ENCODE data around the gene LRR1.

Gene LRR1

GRCh38 chr14:49586673-49587460, 11.9 kb upstream of the LRR1 start:
- no peaks in the 10 kb centered on the region for H3K4me1 ChIP-seq (ENCODE audit: control insufficient read depth, insufficient read depth, low read length, poor library complexity, severe bottlenecking)
- H3K9me3 ChIP-seq (ENCODE audit: control insufficient read depth, low read length) = no peaks in the 10 kb centered on the region
- peak overlapping the region; percentile 80 for H3K4me3 ChIP-seq (ENCODE audit: extremely low read depth, insufficient read depth, low read length, poor library complexity, severe bottlenecking)
- 0% methylated on average over 1 of the region's 21 CpGs; no CpG with 5 or more reads in 1 of the 2 experiments for WGBS, 2 experiments (ENCODE audit: insufficient coverage in 2 of 2)
- H3K36me3 ChIP-seq (ENCODE audit: control insufficient read depth, insufficient read depth, low read length) = peaks cover 28% of the 10 kb centered on the region
- H3K27ac ChIP-seq (ENCODE audit: low read depth, low read length, severe bottlenecking) = peak overlapping the region; percentile 86

GRCh38 chr14:49589387-49589786, 9.4 kb upstream of the LRR1 start:
- no peak overlapping the region for H3K27ac ChIP-seq (ENCODE audit: low read depth, low read length, severe bottlenecking)
- H3K9me3 ChIP-seq (ENCODE audit: control insufficient read depth, low read length) = no peaks in the 10 kb centered on the region
- no peak overlapping the region for H3K4me3 ChIP-seq (ENCODE audit: extremely low read depth, insufficient read depth, low read length, poor library complexity, severe bottlenecking)
- no CpG with 5 or more reads among the region's 3 CpGs for WGBS, 2 experiments (ENCODE audit: insufficient coverage in 2 of 2)
- peaks cover 3% of the 10 kb centered on the region for H3K36me3 ChIP-seq (ENCODE audit: control insufficient read depth, insufficient read depth, low read length)
- no peaks in the 10 kb centered on the region for H3K4me1 ChIP-seq (ENCODE audit: control insufficient read depth, insufficient read depth, low read length, poor library complexity, severe bottlenecking)

GRCh38 chr14:49593016-49593415, 5.7 kb upstream of the LRR1 start:
- no CpG with 5 or more reads among the region's 3 CpGs for WGBS, 2 experiments (ENCODE audit: insufficient coverage in 2 of 2)
- H3K27ac ChIP-seq (ENCODE audit: low read depth, low read length, severe bottlenecking) = no peak overlapping the region
- H3K36me3 ChIP-seq (ENCODE audit: control insufficient read depth, insufficient read depth, low read length) = no peaks in the 10 kb centered on the region
- no peaks in the 10 kb centered on the region for H3K9me3 ChIP-seq (ENCODE audit: control insufficient read depth, low read length)
- H3K4me3 ChIP-seq (ENCODE audit: extremely low read depth, insufficient read depth, low read length, poor library complexity, severe bottlenecking) = no peak overlapping the region
- H3K4me1 ChIP-seq (ENCODE audit: control insufficient read depth, insufficient read depth, low read length, poor library complexity, severe bottlenecking) = peaks cover 4% of the 10 kb centered on the region

GRCh38 chr14:49594347-49595091, 4.2 kb upstream of the LRR1 start:
- Histone ChIP-seq H3K4me3 (ENCODE audit: extremely low read depth, insufficient read depth, low read length, poor library complexity, severe bottlenecking) (no peak overlapping the region), H3K9me3 (ENCODE audit: control insufficient read depth, low read length) (no peaks in the 10 kb centered on the region), H3K36me3 (ENCODE audit: control insufficient read depth, insufficient read depth, low read length) (no peaks in the 10 kb centered on the region), H3K4me1 (ENCODE audit: control insufficient read depth, insufficient read depth, low read length, poor library complexity, severe bottlenecking) (peaks cover 4% of the 10 kb centered on the region), H3K27ac (ENCODE audit: low read depth, low read length, severe bottlenecking) (peak overlapping the region; percentile 12)
- WGBS, 2 experiments (ENCODE audit: insufficient coverage in 2 of 2) = 85 to 100% methylated on average over 2 to 3 of the region's 4 CpGs

GRCh38 chr14:49598189-49598484, 603 bp upstream of the LRR1 start:
- 0 to 1% methylated on average over 9 to 14 of the region's 15 CpGs for WGBS, 2 experiments (ENCODE audit: insufficient coverage in 2 of 2)
- H3K4me3 ChIP-seq (ENCODE audit: extremely low read depth, insufficient read depth, low read length, poor library complexity, severe bottlenecking) = peak overlapping the region; percentile 88
- H3K27ac ChIP-seq (ENCODE audit: low read depth, low read length, severe bottlenecking) = peak overlapping the region; percentile 89
- H3K36me3 ChIP-seq (ENCODE audit: control insufficient read depth, insufficient read depth, low read length) = peaks cover 17% of the 10 kb centered on the region
- peaks cover 4% of the 10 kb centered on the region for H3K4me1 ChIP-seq (ENCODE audit: control insufficient read depth, insufficient read depth, low read length, poor library complexity, severe bottlenecking)
- H3K9me3 ChIP-seq (ENCODE audit: control insufficient read depth, low read length) = no peaks in the 10 kb centered on the region

GRCh38 chr14:49607583-49607982, 8.8 kb downstream of the LRR1 start:
- WGBS, 2 experiments (ENCODE audit: insufficient coverage in 2 of 2) = 81 to 90% methylated on average over 4 to 6 of the region's 6 CpGs
- Histone ChIP-seq H3K4me1 (ENCODE audit: control insufficient read depth, insufficient read depth, low read length, poor library complexity, severe bottlenecking) (peaks cover 5% of the 10 kb centered on the region), H3K36me3 (ENCODE audit: control insufficient read depth, insufficient read depth, low read length) (peaks cover 64% of the 10 kb centered on the region)

GRCh38 chr14:49612251-49612650, 13.5 kb downstream of the LRR1 start:
- 100% methylated on average over 1 to 2 of the region's 4 CpGs for WGBS, 2 experiments (ENCODE audit: insufficient coverage in 2 of 2)

More at GRCh38 chr14:49607583-49607982, 8.8 kb downstream of the LRR1 start:
- H3K27ac ChIP-seq (ENCODE audit: low read depth, low read length, severe bottlenecking) = no peak overlapping the region
- no peaks in the 10 kb centered on the region for H3K9me3 ChIP-seq (ENCODE audit: control insufficient read depth, low read length)
- no peak overlapping the region for H3K4me3 ChIP-seq (ENCODE audit: extremely low read depth, insufficient read depth, low read length, poor library complexity, severe bottlenecking)

GRCh38 chr14:49612671-49613070, 13.9 kb downstream of the LRR1 start:
- H3K4me1 ChIP-seq (ENCODE audit: control insufficient read depth, insufficient read depth, low read length, poor library complexity, severe bottlenecking) = peaks cover 5% of the 10 kb centered on the region
- H3K4me3 ChIP-seq (ENCODE audit: extremely low read depth, insufficient read depth, low read length, poor library complexity, severe bottlenecking) = no peak overlapping the region
- no peaks in the 10 kb centered on the region for H3K9me3 ChIP-seq (ENCODE audit: control insufficient read depth, low read length)
- peaks cover 47% of the 10 kb centered on the region for H3K36me3 ChIP-seq (ENCODE audit: control insufficient read depth, insufficient read depth, low read length)
- H3K27ac ChIP-seq (ENCODE audit: low read depth, low read length, severe bottlenecking) = no peak overlapping the region
- 93% methylated on average over 7 to 8 of the region's 8 CpGs for WGBS, 2 experiments (ENCODE audit: insufficient coverage in 2 of 2)

More at GRCh38 chr14:49612251-49612650, 13.5 kb downstream of the LRR1 start:
- Histone ChIP-seq H3K36me3 (ENCODE audit: control insufficient read depth, insufficient read depth, low read length) (peaks cover 47% of the 10 kb centered on the region), H3K4me3 (ENCODE audit: extremely low read depth, insufficient read depth, low read length, poor library complexity, severe bottlenecking) (no peak overlapping the region), H3K4me1 (ENCODE audit: control insufficient read depth, insufficient read depth, low read length, poor library complexity, severe bottlenecking) (peaks cover 5% of the 10 kb centered on the region), H3K27ac (ENCODE audit: low read depth, low read length, severe bottlenecking) (no peak overlapping the region), H3K9me3 (ENCODE audit: control insufficient read depth, low read length) (no peaks in the 10 kb centered on the region)

- Histone ChIP-seq H3K27ac (ENCODE audit: low read depth, low read length, severe bottlenecking) (no peak overlapping the region), H3K4me3 (ENCODE audit: extremely low read depth, insufficient read depth, low read length, poor library complexity, severe bottlenecking) (no peak overlapping the region), H3K9me3 (ENCODE audit: control insufficient read depth, low read length) (no peaks in the 10 kb centered on the region), H3K4me1 (ENCODE audit: control insufficient read depth, insufficient read depth, low read length, poor library complexity, severe bottlenecking) (no peaks in the 10 kb centered on the region), H3K36me3 (ENCODE audit: control insufficient read depth, insufficient read depth, low read length) (peaks cover 49% of the 10 kb centered on the region)
- no CpG with 5 or more reads among the region's 2 CpGs for WGBS, 2 experiments (ENCODE audit: insufficient coverage in 2 of 2)
These were observed 15.5 kb downstream of the LRR1 start for GRCh38 chr14:49614196-49614595.

- Histone ChIP-seq H3K36me3 (ENCODE audit: control insufficient read depth, insufficient read depth, low read length) (peaks cover 43% of the 10 kb centered on the region), H3K4me1 (ENCODE audit: control insufficient read depth, insufficient read depth, low read length, poor library complexity, severe bottlenecking) (no peaks in the 10 kb centered on the region), H3K4me3 (ENCODE audit: extremely low read depth, insufficient read depth, low read length, poor library complexity, severe bottlenecking) (no peak overlapping the region), H3K27ac (ENCODE audit: low read depth, low read length, severe bottlenecking) (no peak overlapping the region), H3K9me3 (ENCODE audit: control insufficient read depth, low read length) (no peaks in the 10 kb centered on the region)
- 94 to 100% methylated on average over 3 to 4 of the region's 6 CpGs for WGBS, 2 experiments (ENCODE audit: insufficient coverage in 2 of 2)
These were observed 17.0 kb downstream of the LRR1 start for GRCh38 chr14:49615776-49616175.

Measured in mesodermal cell (in vitro differentiated cells).